ENCODE measurements around the gene CYB5R3.
A peak's percentile ranks its signal among the peaks of the same experiment; 100 is the strongest.

Gene CYB5R3

DNA sequence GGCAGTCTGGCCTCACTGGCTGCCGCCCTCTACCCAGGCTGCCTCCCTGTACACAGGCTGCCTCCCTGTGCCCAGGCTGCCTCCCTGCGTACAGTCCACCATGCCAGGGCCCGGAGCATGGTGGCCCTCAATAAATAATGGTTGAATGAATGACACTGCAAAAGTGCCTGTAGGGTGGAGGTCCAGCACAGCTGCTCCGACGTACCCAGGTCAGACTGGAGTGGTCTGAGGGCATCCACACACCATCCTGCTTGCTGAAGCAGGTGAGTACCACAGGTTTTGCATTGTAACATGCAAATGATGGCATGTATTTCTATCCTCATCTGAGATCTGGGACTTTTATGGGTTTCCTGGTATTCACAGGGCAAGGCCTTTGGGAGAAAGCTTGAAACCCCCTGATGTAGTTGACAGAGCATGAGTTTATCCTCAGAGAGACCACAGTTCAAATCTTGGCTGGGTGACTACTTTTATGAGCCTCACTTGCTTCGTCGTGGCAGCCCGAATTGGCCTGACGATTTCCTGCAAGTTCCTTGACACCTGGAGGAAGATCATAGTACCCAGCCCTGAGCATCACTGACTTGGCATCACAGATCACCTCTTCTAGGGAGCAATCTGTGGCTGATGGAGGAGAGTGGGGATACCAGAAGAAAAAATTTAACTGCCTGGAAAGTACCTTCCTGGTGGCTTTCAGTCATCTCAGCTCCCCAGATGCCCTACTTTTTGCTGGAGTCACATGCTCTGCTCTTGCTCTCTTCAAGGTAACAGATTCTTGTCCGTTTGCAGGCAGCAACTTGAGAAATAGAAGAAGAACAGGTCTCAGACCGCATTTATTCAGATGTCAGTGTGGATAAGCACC is 16.0 kb upstream of the CYB5R3 start:
- Mint-ChIP-seq H3K4me1 (ENCODE audit: low read depth) (peaks cover 2% of the 10 kb centered on the region), H3K27me3 (ENCODE audit: low read depth) (peaks cover 9% of the 10 kb centered on the region), H3K36me3 (ENCODE audit: low read depth) (no peaks in the 10 kb centered on the region), H3K9me3 (no peaks in the 10 kb centered on the region), H3K27ac (no peak overlapping the region), H3K4me3 (no peak overlapping the region)
- no peak for DNase-seq (ENCODE audit: low spot score)

DNA sequence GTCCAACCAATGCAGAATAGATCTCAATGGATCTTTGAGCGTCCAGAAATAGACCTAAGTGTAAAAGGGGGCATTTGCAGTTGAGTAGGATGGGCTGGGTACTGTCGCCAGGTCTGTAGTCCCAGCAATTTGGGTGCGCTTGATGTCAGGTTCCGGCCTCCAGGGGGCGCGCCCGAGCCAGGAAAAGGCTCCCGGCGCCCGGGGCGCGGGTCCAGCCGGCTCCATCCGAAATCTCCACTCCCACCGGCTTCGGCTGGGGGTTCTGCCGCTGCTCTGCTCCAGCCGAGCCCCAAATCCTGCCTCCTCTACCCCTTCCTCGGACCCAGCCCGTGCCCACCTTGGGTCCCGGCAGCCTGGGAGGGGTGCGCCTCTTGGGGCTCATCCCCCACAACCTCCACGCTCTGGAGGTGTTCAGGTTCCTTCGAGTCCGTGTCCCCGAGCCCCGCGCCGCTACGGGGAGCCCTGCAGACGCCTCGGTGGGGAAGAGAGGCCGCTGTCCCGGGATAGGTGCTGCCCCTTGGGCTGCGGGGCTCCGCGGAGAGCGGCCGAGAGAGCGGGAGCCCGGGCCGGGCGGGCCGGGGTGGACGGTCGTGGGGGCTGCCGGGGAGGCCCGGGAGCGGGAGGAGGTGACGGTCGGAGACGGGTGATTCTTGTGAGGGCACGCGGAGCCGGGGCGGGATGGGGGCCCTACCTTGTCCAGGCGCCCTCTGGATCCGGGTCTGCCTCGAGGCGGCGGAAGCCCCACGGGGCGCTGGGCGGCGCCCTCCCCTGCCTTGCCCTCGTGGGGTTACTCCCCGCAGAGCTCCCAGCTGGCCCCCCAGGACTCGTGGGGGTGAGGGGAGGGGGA is 13.0 kb upstream of the CYB5R3 start:
- Mint-ChIP-seq H3K9me3 (no peaks in the 10 kb centered on the region), H3K27ac (no peak overlapping the region), H3K27me3 (ENCODE audit: low read depth) (peaks cover 12% of the 10 kb centered on the region), H3K4me1 (ENCODE audit: low read depth) (no peaks in the 10 kb centered on the region), H3K36me3 (ENCODE audit: low read depth) (no peaks in the 10 kb centered on the region), H3K4me3 (peak overlapping the region; percentile 43)
- peak; percentile 72 for DNase-seq (ENCODE audit: low spot score)

DNA sequence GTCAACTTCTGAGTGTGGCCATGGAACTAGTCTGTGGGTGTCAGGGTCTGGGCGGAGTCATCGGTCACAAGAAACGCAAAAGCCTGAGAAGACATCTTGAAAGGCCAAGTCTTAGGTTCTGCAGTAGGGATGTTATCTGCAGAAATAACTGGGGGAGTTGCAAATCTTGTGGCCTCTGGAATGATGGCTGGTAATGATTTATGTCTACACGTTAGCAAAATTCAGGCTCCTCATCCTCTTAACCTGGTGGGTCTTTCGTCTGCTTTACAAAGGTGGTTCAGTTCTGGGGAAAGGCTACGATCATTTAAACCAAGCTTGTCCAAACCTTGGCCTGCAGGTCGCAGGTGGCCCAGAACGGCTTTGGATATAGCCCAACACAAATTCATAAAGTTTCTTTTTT is 7.4 kb upstream of the CYB5R3 start:
- no peaks in the 10 kb centered on the region for H3K36me3 Mint-ChIP-seq (ENCODE audit: low read depth)
- no peak overlapping the region for H3K27ac Mint-ChIP-seq
- H3K4me1 Mint-ChIP-seq (ENCODE audit: low read depth), result no peaks in the 10 kb centered on the region
- H3K4me3 Mint-ChIP-seq, result no peak overlapping the region
- no peaks in the 10 kb centered on the region for H3K9me3 Mint-ChIP-seq
- H3K27me3 Mint-ChIP-seq (ENCODE audit: low read depth), result peaks cover 3% of the 10 kb centered on the region
- no peak for DNase-seq (ENCODE audit: low spot score)

DNA sequence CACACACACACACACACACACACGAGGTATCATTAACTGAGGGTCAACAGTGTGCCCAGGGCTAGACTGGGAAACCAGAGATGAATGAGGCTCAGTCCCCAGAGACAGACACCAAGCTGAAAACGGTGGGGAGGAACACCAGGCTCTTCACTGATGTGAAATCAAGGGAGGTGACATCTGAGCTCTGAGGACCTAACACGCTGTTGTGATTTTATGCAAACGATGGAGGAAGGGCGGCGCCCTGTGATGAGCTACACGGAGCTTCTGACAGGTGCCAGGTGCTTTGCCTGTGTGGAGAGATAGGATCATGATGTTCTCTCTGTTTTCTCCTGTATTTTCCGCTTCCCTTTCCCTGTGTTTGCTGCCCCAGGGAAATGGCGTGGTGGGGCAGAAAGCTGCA is 6.5 kb upstream of the CYB5R3 start:
- Mint-ChIP-seq H3K9me3 (no peaks in the 10 kb centered on the region), H3K36me3 (ENCODE audit: low read depth) (no peaks in the 10 kb centered on the region), H3K4me3 (no peak overlapping the region), H3K4me1 (ENCODE audit: low read depth) (no peaks in the 10 kb centered on the region), H3K27me3 (ENCODE audit: low read depth) (peaks cover 3% of the 10 kb centered on the region), H3K27ac (no peak overlapping the region)
- no peak for DNase-seq (ENCODE audit: low spot score)

DNA sequence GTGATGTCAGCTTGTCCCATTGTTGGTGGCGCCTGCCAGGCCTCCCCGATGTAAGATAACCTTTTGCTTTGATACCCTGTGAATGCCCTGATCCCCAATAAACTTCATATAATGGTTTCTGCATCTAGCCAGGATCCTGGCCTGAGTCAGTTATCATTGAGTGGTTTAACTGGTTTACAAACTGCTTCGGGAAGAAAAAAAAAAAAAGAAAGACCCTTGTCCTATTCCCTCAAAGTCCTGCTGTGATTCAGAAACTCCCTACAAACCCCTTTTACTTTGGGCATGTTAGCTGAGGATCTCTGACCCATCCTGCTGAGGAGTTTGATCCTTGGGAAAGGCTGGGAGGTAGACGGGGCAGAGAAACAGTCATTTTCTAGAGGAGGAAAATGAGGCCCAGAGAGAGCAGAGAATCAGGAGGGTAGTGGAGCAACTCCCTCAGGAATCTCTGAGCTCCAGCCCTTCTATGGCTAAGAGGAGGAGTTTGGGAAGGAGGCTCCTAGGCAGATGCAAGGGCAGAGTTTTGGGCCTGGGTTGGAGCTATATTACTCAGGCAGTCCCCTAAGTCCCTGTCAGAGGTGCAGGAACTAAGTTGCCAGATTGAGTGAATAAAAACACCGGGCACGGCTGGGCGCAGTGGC is 5.4 kb upstream of the CYB5R3 start:
- Mint-ChIP-seq H3K9me3 (no peaks in the 10 kb centered on the region), H3K27ac (no peak overlapping the region), H3K4me3 (no peak overlapping the region), H3K27me3 (ENCODE audit: low read depth) (no peaks in the 10 kb centered on the region), H3K36me3 (ENCODE audit: low read depth) (no peaks in the 10 kb centered on the region), H3K4me1 (ENCODE audit: low read depth) (no peaks in the 10 kb centered on the region)
- DNase-seq (ENCODE audit: low spot score), result no peak

- Mint-ChIP-seq H3K4me3 (no peak overlapping the region), H3K27me3 (ENCODE audit: low read depth) (no peaks in the 10 kb centered on the region), H3K27ac (no peak overlapping the region), H3K9me3 (no peaks in the 10 kb centered on the region), H3K36me3 (ENCODE audit: low read depth) (no peaks in the 10 kb centered on the region), H3K4me1 (ENCODE audit: low read depth) (no peaks in the 10 kb centered on the region)
- no peak for DNase-seq (ENCODE audit: low spot score)
Observed at GRCh38 chr22:42653999-42654398, 4.8 kb upstream of the CYB5R3 start.

- H3K27ac Mint-ChIP-seq, result no peak overlapping the region
- no peak overlapping the region for H3K4me3 Mint-ChIP-seq
- H3K36me3 Mint-ChIP-seq (ENCODE audit: low read depth), result peaks cover 4% of the 10 kb centered on the region
Observed at GRCh38 chr22:42651134-42651533, 1.9 kb upstream of the CYB5R3 start.

DNA sequence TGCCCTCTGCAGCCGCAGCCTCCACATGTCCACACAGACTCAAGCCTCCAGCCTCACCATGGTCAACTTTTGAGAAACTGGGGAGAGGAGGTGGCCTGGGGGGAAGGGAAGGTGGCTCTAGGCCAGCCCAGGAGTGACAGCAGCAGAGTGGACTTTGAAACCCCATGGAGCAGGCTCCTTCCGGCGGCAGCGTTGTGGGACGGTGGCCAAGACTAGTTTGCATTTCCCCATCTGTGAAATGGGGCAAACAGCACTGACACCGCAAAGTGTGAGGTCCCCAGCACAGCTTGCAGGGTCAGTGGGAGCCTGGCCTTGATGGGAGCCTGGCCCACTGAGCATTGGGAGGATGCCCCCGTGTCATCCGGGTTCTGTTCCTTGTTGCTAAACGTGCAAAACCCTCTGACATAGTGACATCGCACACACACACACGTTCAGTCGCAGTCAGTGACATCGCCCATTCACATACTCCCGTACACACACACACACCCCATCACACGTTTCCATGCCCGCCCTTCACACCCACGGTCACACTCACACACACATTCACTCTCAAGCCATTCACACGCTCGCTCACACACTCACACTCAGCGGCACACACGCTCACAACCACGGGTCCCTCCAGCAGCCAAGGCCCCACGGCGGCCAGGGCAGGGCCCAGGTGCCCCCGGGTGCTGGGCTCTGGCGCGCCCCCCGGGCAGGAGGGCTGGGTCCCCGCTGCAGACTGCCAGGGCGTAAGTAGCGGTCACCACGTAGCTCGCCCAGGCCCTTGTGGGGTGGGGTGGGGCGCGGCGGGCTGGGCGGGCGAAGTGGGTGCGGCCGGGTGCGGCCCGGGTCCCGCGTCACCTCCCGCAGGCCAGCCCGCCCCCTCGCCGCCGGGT is 585 bp downstream of the CYB5R3 start:
- Mint-ChIP-seq H3K27me3 (ENCODE audit: low read depth) (no peaks in the 10 kb centered on the region), H3K4me1 (ENCODE audit: low read depth) (peaks cover 12% of the 10 kb centered on the region), H3K27ac (peak overlapping the region; percentile 100), H3K9me3 (no peaks in the 10 kb centered on the region), H3K4me3 (peak overlapping the region; percentile 99), H3K36me3 (ENCODE audit: low read depth) (peaks cover 4% of the 10 kb centered on the region)
- DNase-seq (ENCODE audit: low spot score), result peak; percentile 38

More at GRCh38 chr22:42651134-42651533, 1.9 kb upstream of the CYB5R3 start:
- H3K27me3 Mint-ChIP-seq (ENCODE audit: low read depth), result no peaks in the 10 kb centered on the region
- H3K9me3 Mint-ChIP-seq, result no peaks in the 10 kb centered on the region
- H3K4me1 Mint-ChIP-seq (ENCODE audit: low read depth), result peaks cover 6% of the 10 kb centered on the region
- no peak for DNase-seq (ENCODE audit: low spot score)

GRCh38 chr22:42648017-42648367 is 1.2 kb downstream of the CYB5R3 start:
- H3K27ac Mint-ChIP-seq, result peak overlapping the region; percentile 100

DNA sequence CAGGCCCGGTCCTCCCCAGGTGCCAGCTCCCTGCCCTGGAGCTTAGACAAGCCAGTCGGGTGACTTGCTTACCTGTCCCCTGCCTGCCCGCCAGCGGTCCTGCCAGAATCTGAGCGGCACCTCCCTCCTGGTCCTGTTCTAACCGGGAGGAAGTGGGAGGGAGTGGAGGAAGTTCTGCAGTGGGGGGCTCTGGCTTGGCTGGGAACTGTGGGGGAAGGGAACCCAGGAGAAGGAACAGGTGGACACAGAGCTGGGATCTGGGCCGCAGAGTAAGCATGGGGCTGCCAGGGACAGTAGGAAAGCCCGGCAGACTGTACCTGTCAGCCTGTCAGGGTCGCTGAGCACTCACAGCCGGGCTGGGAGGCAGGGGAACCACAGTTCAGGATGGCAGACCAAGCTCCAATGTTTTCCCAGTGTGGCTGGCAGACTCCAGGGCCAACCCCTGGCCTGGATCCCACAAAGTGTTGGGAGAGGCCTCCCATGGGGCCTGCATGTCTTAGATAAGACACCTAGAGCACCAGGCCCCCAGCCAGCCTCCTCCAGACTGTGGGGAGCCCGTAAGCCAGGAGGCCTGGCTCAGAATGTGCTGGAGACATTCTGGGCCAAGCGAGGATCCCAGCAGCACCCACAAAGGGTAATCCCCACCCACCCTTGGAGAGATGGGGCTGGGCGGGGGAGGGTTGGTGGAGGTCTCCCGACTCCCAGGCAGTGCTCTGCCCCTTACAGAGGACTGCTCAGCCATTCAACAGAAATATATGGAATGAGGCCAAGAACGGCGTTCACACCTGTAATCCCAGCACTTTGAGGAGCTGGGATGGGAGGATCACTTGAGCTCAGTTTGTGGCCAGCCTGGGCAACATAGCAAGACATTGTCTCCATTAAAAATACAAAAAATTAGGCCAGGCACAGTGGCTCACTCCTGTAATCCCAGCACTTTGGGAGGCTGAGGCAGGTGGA is 2.3 kb downstream of the CYB5R3 start:
- Mint-ChIP-seq H3K27me3 (ENCODE audit: low read depth) (no peaks in the 10 kb centered on the region), H3K9me3 (no peaks in the 10 kb centered on the region), H3K4me3 (peak overlapping the region; percentile 99), H3K27ac (no peak overlapping the region), H3K36me3 (ENCODE audit: low read depth) (peaks cover 4% of the 10 kb centered on the region), H3K4me1 (ENCODE audit: low read depth) (peaks cover 12% of the 10 kb centered on the region)
- DNase-seq (ENCODE audit: low spot score), result no peak

More at GRCh38 chr22:42648017-42648367, 1.2 kb downstream of the CYB5R3 start:
- H3K9me3 Mint-ChIP-seq, result no peaks in the 10 kb centered on the region
- H3K4me1 Mint-ChIP-seq (ENCODE audit: low read depth), result peaks cover 12% of the 10 kb centered on the region
- H3K4me3 Mint-ChIP-seq, result peak overlapping the region; percentile 99
- H3K36me3 Mint-ChIP-seq (ENCODE audit: low read depth), result peaks cover 4% of the 10 kb centered on the region
- no peak for DNase-seq (ENCODE audit: low spot score)
- H3K27me3 Mint-ChIP-seq (ENCODE audit: low read depth), result no peaks in the 10 kb centered on the region

GRCh38 chr22:42645938-42646568 is 3.1 kb downstream of the CYB5R3 start:
- Mint-ChIP-seq H3K27me3 (ENCODE audit: low read depth) (no peaks in the 10 kb centered on the region), H3K36me3 (ENCODE audit: low read depth) (peaks cover 4% of the 10 kb centered on the region), H3K4me3 (no peak overlapping the region), H3K27ac (no peak overlapping the region), H3K4me1 (ENCODE audit: low read depth) (peaks cover 12% of the 10 kb centered on the region), H3K9me3 (no peaks in the 10 kb centered on the region)
- DNase-seq (ENCODE audit: low spot score), result no peak

GRCh38 chr22:42645341-42645937 is 3.8 kb downstream of the CYB5R3 start:
- Mint-ChIP-seq H3K4me3 (no peak overlapping the region), H3K27me3 (ENCODE audit: low read depth) (no peaks in the 10 kb centered on the region), H3K27ac (no peak overlapping the region), H3K36me3 (ENCODE audit: low read depth) (peaks cover 4% of the 10 kb centered on the region), H3K4me1 (ENCODE audit: low read depth) (peaks cover 12% of the 10 kb centered on the region), H3K9me3 (no peaks in the 10 kb centered on the region)
- DNase-seq (ENCODE audit: low spot score), result no peak

Data from T-helper 2 cell treated with Interferon-gamma antibody and Interleukin-4, amounts not matched to agents 5 μg/mL and 100 μg/mL, for 36 hours (primary cell).